HG03520 (cell line): ENCODE results near the gene ERBB4.

Experiments
- ATAC-seq: cut with Tn5 transposase; IDR thresholded peaks from one replicate; pipeline ENCODE4 v1.9.1; 2021; ENCODE audit warnings: mild to moderate bottlenecking, moderate library complexity; ENCODE audit not compliant: unreplicated experiment

The ERBB4 gene

GRCh38 chr2:212089873-212090272 lies 448.7 kb downstream of the ERBB4 start:
- ATAC-seq = no peak

- ATAC-seq = no peak
Observed at GRCh38 chr2:212088353-212088752, 450.2 kb downstream of the ERBB4 start.

- ATAC-seq = no peak
Observed at GRCh38 chr2:212083492-212083891, 455.1 kb downstream of the ERBB4 start.

GRCh38 chr2:212078103-212078502 lies 460.5 kb downstream of the ERBB4 start:
- peak; percentile 75 for ATAC-seq

GRCh38 chr2:212076456-212076855 lies 462.1 kb downstream of the ERBB4 start:
- no peak for ATAC-seq

- ATAC-seq = no peak
Observed at GRCh38 chr2:212073360-212073759, 465.2 kb downstream of the ERBB4 start.

- ATAC-seq = no peak
Observed at GRCh38 chr2:212066546-212066945, 472.1 kb downstream of the ERBB4 start.

- no peak for ATAC-seq
Observed at GRCh38 chr2:212064318-212064717, 474.3 kb downstream of the ERBB4 start.

- ATAC-seq = peak; percentile 76
Observed at GRCh38 chr2:212052412-212053159, 486.0 kb downstream of the ERBB4 start.

- no peak for ATAC-seq
Observed at GRCh38 chr2:212050871-212051270, 487.7 kb downstream of the ERBB4 start.

GRCh38 chr2:212042562-212042961 lies 496.0 kb downstream of the ERBB4 start:
- no peak for ATAC-seq

- no peak for ATAC-seq
Observed at GRCh38 chr2:212037062-212037461, 501.5 kb downstream of the ERBB4 start.

GRCh38 chr2:212034841-212035585 lies 503.6 kb downstream of the ERBB4 start:
- ATAC-seq = no peak

- no peak for ATAC-seq
Observed at GRCh38 chr2:212033888-212034287, 504.7 kb downstream of the ERBB4 start.

GRCh38 chr2:212032536-212033219 lies 505.9 kb downstream of the ERBB4 start:
- ATAC-seq = no peak

- ATAC-seq = no peak
Observed at GRCh38 chr2:212032032-212032431, 506.6 kb downstream of the ERBB4 start.

- no peak for ATAC-seq
Observed at GRCh38 chr2:212030709-212031108, 507.9 kb downstream of the ERBB4 start.

- no peak for ATAC-seq
Observed at GRCh38 chr2:212028798-212029394, 509.7 kb downstream of the ERBB4 start.

- ATAC-seq = no peak
Observed at GRCh38 chr2:212027681-212028628, 510.6 kb downstream of the ERBB4 start.

GRCh38 chr2:212024040-212024439 lies 514.6 kb downstream of the ERBB4 start:
- ATAC-seq = no peak
